ENCODE results near the gene PTGS1.
"Not testable (repeated sequence)": the region's sequence is repeated elsewhere in the genome, so short reads cannot be mapped to it uniquely, and the experiment has no call there.

PTGS1 gene

DNA sequence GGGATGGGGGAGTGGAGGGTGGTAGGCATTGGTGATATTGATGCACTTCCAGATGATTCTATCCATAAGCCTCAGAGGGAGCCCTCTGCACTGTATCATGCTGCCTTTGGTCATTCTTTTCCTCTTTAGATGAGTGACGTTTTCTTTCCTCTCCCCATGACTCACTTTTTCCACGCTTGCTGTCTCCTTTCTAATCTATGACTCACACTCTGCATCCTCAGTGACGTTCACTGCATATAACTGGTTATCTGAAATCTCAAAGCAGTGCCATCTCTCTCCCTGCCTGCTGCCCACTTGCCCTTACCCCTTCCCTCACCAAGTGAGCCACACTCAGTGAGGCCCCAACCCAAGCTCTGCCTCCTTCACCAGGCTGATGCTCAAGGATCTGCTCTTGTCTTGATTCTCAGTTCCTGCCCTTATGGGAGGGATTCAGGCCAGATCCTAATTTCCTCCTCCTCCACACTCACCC is 31.6 kb downstream of the PTGS1 start:
- DNase-seq, result no peak

DNA sequence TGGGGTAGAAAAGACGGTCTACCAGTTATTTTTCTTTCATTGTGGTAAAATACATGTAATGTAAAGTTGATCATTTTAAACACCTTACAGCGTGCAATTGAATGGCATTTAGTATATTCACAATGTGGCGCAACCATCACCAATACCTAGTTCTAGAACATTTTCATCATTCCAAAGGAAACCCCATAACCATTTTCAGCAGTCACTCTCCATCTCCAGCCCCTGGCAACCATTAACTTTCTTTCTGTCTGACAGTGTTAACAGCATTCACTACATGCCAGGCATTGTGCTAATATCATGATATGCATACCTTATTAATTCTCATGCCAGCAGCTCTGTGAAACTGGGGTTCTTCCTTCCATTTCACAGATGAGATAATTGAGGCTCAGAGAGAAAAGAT is 32.0 kb downstream of the PTGS1 start:
- DNase-seq, result no peak

DNA sequence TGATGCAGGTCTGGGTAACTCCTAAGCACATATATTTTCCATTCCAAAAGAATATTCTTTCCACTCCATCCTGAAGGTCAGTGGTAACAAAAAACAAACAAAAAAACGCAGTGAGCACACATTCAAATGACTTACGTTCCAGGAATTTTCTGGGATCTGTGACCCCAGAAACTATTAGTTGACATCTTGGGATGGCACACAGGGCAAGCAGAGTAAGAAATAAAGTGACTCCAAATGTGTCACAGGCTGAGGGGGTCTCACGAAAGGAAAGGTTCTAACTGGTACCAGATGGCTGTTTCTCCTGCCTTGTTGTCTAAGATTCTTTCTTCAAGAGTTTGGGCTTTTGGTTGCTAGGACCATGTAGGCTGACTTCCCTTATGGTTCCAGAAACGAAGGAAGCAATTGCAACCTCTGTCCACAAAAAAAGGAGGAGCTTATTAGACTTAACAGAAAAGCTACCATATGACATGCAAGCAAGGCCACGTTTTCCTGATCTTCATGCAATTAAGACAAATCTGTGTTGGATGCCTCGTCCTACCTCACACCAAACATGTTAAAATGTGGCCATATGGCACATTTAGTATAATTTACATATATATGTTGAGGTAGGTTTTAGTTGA is 32.7 kb downstream of the PTGS1 start:
- DNase-seq, result no peak

DNA sequence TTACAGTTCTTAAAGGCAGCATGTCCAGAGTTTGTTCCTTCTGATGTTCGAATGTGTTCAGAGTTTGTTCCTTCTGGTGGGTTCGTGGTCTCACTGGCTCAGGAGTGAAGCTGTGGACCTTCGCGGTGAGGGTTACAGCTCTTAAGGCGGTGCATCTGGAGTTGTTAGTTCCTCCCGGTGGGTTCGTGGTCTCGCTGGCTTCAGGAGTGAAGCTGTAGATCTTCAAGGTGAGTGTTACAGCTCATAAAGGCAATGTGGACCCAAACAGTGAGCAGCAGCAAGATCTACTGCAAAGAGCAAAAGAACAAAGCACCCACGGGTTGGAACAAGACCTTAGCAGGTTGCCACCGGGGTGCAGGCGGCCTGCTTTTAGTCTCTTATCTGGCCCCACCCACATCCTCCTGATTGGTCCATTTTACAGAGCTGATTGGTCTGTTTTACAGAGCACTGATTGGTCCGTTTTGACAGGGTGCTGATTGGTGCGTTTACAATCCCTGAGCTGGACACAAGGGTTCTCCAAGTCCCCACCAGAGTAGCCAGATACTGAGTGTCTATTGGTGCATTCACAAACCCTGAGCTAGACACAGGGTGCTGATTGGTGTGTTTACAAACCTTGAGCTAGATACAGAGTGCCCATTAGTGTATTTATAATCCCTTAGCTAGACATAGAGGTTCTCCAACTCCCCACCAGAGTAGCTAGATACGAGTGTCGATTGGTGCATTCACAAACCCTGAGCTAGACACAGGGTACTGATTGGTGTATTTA is 34.7 kb downstream of the PTGS1 start:
- not testable (repeated sequence) for DNase-seq

DNA sequence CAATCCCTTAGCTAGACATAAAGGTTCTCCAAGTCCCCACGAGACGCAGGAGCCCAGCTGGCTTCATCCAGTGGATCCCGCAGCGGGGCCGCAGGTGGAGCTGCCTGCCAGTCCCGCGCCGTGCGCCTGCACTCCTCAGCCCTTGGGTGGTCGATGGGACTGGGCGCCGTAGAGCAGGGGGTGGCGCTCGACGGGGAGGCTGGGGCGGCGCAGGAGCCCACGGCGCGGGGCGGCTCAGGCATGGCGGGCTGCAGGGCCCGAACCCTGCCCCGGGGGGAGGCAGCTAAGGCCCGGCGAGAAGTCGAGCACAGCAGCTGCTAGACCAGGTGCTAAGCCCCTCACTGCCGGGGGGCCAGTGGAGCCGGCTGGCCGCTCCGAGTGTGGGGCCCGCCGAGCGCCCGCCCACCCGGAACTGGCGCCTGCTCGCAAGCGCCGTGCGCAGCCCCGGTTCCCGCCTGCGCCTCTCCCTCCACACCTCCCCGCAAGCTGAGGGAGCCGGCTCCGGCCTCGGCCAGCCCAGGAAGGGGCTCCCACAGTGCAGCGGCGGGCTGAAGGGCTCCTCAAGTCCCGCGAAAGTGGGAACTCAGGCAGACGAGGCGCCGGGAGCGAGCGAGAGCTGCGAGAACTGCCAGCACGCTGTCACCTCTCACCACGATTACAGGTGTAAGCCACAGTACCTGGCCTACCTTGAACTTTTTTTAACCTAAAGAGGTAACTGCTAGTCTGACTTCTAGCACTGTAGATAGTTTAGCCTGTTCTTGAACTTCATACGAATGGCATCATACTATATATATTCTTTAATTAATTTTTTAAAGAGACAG is 35.5 kb downstream of the PTGS1 start:
- DNase-seq, result no peak

DNA sequence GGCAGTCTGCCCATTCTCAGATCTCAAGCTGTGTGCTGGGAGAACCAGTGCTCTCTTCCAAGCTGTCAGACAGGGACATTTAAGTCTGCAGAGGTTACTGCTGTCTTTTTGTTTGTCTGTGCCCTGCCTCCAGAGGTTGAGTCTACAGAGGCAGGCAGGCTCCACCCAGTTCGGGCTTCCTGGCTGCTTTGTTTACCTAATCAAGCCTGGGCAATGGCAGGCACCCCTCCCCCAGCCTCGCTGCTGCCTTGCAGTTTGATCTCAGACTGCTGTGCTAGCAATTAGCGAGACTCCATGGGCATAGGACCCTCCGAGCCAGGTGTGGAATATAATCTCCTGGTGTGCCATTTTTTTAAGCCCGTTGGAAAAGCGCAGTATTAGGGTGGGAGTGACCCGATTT is 43.3 kb downstream of the PTGS1 start:
- DNase-seq, result not testable (repeated sequence)

DNA sequence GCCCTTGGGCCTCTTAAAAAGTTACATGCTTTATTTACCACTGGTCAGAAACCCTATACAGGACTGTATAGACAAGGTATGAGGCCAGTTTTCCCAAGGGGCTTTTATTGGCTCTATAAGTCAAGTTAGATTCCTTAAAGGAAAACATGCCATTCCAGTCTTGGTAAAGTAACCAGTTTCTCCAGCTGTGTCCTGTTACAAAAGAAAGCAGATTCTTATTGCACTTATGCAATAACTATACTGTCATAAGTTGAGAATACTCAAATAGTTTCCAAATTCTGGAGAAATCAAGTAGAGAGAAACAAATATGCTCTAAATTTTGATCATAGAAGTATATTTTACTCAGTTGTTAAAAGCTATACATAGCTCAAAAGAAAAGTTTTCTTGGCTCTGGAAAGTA is 47.2 kb downstream of the PTGS1 start:
- DNase-seq, result no peak

DNA sequence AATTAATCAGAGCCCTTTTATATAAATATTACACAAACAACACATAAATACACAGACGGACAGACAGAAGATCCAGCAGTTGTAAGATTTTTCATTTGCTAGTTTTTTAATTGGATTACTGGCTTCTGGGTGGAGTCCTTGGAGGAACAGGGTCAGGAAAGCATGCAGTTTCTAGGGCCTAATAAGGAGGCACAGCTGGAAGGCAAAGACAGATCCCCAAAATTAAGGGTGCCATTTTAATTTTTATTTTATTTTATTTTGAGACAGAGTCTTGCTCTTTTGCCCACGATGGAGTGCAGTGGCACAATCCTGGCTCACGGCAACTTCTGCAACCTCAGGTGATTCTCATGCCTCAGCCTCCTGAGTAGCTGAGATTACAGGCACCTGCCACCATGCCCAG is 49.5 kb downstream of the PTGS1 start:
- DNase-seq, result no peak

DNA sequence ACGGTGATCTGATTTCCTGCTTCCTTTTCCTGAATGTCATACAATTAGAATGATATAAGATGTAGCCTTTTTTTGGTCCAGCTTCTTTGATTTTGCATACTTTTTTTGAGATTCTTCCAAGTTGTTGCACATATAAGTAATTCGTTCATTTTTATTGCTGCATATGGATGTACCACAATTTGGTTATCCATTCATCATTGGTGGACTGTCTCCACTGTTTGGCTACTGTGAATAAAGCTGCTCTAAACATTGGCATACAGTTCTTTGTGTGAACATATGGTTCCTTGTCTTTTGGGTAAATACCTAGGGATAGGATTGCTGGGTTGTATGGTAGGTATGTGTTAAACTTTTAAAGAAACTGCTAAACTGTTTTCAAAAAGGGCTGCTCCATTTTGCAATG is 54.3 kb downstream of the PTGS1 start:
- no peak for DNase-seq

DNA sequence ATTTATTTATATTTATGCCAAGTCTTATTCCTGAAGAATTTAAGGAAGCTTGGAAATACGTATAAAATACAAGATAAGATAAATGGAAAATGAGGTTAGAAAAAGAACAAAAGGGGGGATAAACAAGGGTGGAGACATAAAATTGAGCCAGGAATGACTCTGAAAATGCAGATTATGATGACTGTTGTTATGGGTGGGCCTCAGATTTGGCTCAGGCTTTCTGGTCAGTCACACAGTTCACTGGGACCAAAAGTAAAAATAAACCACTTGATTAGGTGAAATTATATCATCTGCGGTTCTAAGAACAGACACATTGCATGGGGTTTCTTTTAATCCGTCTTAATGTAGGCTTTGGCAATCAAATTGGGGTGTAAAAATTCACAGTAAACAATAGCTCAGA is 55.9 kb downstream of the PTGS1 start:
- no peak for DNase-seq

DNA sequence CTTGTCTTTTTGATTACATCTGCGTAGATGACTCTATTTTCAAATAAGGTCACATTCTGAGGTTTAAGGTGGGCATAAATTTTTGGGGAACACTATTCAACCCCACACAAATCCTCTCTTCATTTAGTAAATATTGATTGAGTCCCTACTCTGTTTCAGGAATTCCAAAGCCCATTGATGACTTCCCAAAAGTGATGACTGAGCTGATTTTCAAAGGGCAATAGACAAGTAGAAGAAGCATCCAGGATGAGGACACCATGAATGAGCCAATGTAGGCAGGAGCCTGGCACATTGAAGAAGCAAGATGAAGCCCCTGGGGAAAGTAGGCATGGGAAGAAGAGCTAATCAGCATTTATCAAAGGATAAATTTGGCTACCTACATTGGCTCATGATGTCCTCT is 71.7 kb downstream of the PTGS1 start:
- no peak for DNase-seq

DNA sequence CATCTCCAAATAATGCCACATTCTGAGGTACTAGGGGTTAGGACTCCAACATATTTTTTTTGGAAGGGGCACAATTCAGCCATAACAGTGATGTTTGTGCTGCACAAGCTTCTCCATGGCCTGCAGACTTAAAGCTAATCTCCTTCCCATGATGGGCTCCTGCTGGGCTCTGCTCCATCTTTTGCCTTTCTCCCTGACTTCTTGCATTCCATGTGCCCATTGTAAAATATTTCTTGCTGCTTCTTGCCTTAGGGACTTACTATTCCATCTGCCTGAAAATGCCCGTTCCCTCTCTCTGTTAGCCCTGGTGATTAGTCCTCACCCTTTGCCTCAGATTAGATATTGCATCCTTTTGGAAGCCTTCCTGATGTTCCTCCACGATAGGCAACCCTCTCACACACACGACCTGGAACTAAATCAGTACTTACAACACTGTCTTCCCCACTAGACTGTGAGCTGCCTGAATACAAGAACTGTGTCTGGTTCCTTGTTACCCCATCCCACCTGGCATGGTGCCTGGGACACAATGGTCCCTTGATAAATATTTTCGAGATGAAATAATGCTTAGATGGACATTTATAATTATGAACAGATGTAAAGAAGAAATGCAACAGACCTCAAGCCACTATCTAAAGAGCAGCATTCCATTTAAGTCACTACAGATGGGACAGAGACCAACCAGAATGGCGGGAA is 73.4 kb downstream of the PTGS1 start:
- DNase-seq, result no peak

Data from activated effector memory CD4-positive, alpha-beta T cell treated with anti-CD3 and anti-CD28 coated beads, Interleukin-2, amount 50 U/mL, for 16 hours (primary cell).